NT2/D1 (cell line): ENCODE data around the gene RFX4.
A peak's percentile ranks its signal among the peaks of the same experiment; 100 is the strongest.

ENCODE experiments used
- DNase-seq: peaks from one replicate; pipeline ENCODE4 v3.0.0-alpha.2; 2011; ENCODE audit warnings: low read depth, low spot score
- H3K27me3 ChIP-seq: 2 replicates; pipeline ENCODE4 v1.6.0; 2011; ENCODE audit warnings: mild to moderate bottlenecking; ENCODE audit not compliant: insufficient read length, insufficient read depth
- H3K36me3 ChIP-seq: 2 replicates; pipeline ENCODE4 v1.6.1; 2011; ENCODE audit warnings: mild to moderate bottlenecking, low read length, mixed read lengths; ENCODE audit not compliant: insufficient read depth, insufficient read length
- H3K4me1 ChIP-seq: 2 replicates; pipeline ENCODE4 v1.5.1; 2011; ENCODE audit not compliant: insufficient read depth, insufficient read length
- H3K4me3 ChIP-seq: 2 replicates; pipeline ENCODE4 v1.5.1; 2011; ENCODE audit warnings: low read depth; ENCODE audit not compliant: insufficient read length
- H3K9ac ChIP-seq: 2 replicates; pipeline ENCODE4 v1.6.0; 2011; ENCODE audit warnings: low read depth; ENCODE audit not compliant: insufficient read length
- H3K9me3 ChIP-seq: 2 replicates; pipeline ENCODE4 v1.5.1; 2011; ENCODE audit warnings: mild to moderate bottlenecking, low read length; ENCODE audit not compliant: insufficient read depth
- SUZ12 ChIP-seq: IDR thresholded peaks from 2 replicates; pipeline ENCODE4 v1.6.1; 2011; ENCODE audit not compliant: insufficient read length, insufficient read depth; ENCODE audit errors: extremely low read depth
- YY1 ChIP-seq: IDR thresholded peaks from 2 replicates; pipeline ENCODE4 v1.6.1; 2011; ENCODE audit not compliant: insufficient read length, insufficient read depth
- ZNF274 ChIP-seq: IDR thresholded peaks from 2 replicates; pipeline ENCODE4 v1.6.1; 2011; ENCODE audit warnings: mild to moderate bottlenecking, low read depth, low read length

RFX4 gene

DNA sequence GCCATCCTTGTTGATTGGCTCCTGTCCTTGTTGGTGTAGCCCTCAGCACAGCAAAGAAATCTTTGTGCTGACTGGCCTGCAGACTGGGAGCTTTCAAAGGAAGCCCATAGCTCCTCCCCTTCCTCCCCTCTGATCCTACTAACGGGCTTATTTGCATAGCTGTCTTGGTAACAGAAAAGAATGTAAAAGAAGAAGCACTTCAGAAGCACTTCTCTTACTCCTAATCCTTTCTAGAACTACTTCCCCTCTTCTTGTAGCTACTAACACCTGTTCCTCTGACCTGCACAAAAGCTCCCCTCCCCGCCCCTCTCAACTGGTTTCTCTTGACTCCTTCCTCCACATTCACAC, 177.4 kb downstream of the RFX4 start:
- DNase-seq = peak; percentile 80
- Histone ChIP-seq H3K36me3 (no peaks in the 10 kb centered on the region), H3K4me3 (no peak overlapping the region), H3K27me3 (no peaks in the 10 kb centered on the region), H3K9me3 (no peaks in the 10 kb centered on the region), H3K4me1 (peaks cover 13% of the 10 kb centered on the region), H3K9ac (no peak overlapping the region)
- TF ChIP-seq YY1 (no peak), ZNF274 (no peak), SUZ12 (no peak)

DNA sequence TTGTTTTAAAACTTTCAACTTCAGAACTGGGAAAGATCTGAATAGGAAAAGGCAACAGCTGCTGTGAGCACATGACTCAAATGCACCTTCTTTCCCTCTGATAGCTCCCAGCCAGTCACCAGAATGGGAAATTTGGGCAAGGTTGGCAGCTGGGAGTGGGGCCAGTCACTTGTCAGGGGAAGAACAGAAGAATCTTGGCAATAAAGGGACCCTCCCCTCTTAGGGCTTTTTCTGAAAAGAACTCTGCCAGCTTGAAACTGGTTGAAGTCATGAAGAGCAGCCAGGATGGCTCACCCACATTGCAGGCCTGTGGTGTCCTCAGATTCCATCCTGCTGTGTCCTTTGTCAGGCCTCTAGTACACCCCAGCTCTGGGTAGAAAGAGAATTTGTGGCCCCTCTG, 181.4 kb downstream of the RFX4 start:
- H3K9me3 ChIP-seq = no peaks in the 10 kb centered on the region
- peaks cover 21% of the 10 kb centered on the region for H3K4me1 ChIP-seq
- no peaks in the 10 kb centered on the region for H3K27me3 ChIP-seq
- TF ChIP-seq YY1 (no peak), SUZ12 (no peak), ZNF274 (no peak)
- no peaks in the 10 kb centered on the region for H3K36me3 ChIP-seq
- H3K4me3 ChIP-seq = no peak overlapping the region
- DNase-seq = no peak
- H3K9ac ChIP-seq = no peak overlapping the region

DNA sequence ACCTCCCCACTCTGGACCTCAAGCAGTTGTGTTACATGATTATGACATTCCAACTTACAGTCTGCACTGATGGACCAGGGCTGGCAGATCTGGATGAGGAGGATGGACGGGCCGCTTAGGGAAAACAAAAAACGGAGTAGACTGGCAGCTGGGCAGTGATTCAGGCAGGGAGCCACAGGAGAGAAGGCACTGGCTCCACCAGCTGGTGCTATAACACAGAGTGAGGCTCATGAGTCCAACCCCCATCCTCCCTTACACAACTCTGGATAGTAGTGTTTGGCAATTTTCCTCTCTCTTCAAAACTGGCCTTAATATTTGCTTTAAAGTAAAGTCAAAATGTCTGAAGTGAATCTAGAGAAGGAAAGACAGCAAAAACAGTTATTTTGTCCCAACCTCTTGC, 181.9 kb downstream of the RFX4 start:
- H3K4me3 ChIP-seq = no peak overlapping the region
- no peaks in the 10 kb centered on the region for H3K27me3 ChIP-seq
- no peaks in the 10 kb centered on the region for H3K9me3 ChIP-seq
- H3K9ac ChIP-seq = no peak overlapping the region
- H3K4me1 ChIP-seq = peaks cover 17% of the 10 kb centered on the region
- H3K36me3 ChIP-seq = no peaks in the 10 kb centered on the region
- no peak for DNase-seq
- TF ChIP-seq ZNF274 (no peak), SUZ12 (no peak), YY1 (no peak)

DNA sequence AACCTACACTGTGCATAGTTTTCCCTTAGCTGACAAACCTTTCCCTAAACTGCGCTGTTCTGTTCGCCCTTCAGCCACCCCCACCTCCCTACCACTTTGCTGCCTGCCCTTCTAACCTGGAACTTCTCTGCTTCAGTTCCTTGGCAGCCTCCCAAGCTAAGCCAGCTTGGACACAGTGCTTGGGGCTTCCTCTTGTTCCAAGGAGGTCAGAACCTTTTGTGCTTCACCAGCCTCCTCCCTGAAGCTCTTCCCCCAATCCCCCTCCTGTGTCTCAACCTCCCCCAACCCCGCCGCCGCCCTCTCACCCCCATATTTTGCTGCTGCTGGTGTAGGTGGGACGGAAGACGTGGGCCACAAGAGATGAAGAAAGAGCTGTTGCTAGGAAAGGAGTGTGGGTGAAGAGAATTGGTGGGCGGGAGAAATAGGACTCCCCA, 183.6 kb downstream of the RFX4 start:
- no peaks in the 10 kb centered on the region for H3K9me3 ChIP-seq
- no peak for TF ChIP-seq YY1
- no peak for TF ChIP-seq ZNF274
- TF ChIP-seq SUZ12 = no peak
- no peak for DNase-seq
- no peaks in the 10 kb centered on the region for H3K36me3 ChIP-seq
- peaks cover 17% of the 10 kb centered on the region for H3K4me1 ChIP-seq
- no peaks in the 10 kb centered on the region for H3K27me3 ChIP-seq
- no peak overlapping the region for H3K9ac ChIP-seq
- H3K4me3 ChIP-seq = no peak overlapping the region

GRCh38 chr12:106767206-106767605, 184.4 kb downstream of the RFX4 start:
- no peak for TF ChIP-seq YY1
- no peak for TF ChIP-seq SUZ12
- TF ChIP-seq ZNF274 = no peak
- Histone ChIP-seq H3K36me3 (no peaks in the 10 kb centered on the region), H3K9me3 (no peaks in the 10 kb centered on the region), H3K4me1 (peaks cover 17% of the 10 kb centered on the region), H3K27me3 (no peaks in the 10 kb centered on the region), H3K4me3 (no peak overlapping the region), H3K9ac (peak overlapping the region; percentile 43)
- no peak for DNase-seq

DNA sequence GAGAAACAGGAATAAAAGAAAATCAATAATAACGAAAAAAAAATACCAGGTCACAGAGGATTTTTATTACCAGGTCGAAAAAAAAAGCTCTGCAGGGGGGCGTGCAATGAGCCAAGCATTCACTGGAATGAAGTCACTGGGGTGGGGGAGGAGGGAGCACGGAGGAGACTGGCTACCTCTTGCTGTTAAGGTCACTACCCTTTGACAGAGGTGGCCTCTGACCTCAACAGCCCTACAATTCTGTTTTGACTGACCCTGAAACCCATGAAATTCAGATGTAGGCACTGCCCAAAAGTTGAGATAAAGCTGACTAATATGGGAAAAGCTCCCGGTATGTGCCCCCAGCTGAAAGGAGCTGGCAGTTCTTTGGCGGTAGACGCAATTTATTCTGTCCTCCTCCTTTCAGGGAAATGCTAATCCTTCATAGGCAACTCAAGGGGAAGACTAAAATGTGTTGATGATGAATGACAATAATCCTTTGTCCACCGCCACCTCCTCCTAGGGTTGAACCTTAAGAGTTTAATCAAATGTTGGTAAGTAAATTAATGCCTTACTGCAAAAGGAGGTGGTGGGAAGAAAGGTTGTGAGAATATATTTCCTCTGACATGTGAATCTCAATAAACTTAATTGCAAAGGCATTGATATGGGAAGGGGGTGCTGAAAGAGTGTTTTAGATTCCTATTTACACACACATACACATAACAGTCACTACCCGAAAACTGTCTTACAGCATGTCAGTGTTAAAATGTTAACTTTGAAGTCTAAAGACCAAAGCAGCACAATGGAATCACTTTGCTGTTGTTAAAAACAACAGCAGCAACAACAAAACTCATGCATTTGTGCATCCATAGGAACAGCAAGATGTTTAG, 185.4 kb downstream of the RFX4 start:
- no peaks in the 10 kb centered on the region for H3K36me3 ChIP-seq
- H3K4me1 ChIP-seq = peaks cover 17% of the 10 kb centered on the region
- H3K4me3 ChIP-seq = no peak overlapping the region
- H3K9me3 ChIP-seq = peaks cover 5% of the 10 kb centered on the region
- peak; percentile 82 for DNase-seq
- H3K9ac ChIP-seq = peak overlapping the region; percentile 62
- H3K27me3 ChIP-seq = no peaks in the 10 kb centered on the region
- TF ChIP-seq ZNF274 (no peak), SUZ12 (no peak), YY1 (no peak)

- H3K9me3 ChIP-seq = peaks cover 7% of the 10 kb centered on the region
- peaks cover 17% of the 10 kb centered on the region for H3K4me1 ChIP-seq
- peak overlapping the region; percentile 62 for H3K9ac ChIP-seq
- H3K36me3 ChIP-seq = no peaks in the 10 kb centered on the region
- TF ChIP-seq SUZ12 (no peak), ZNF274 (no peak), YY1 (no peak)
- H3K27me3 ChIP-seq = no peaks in the 10 kb centered on the region
- peak; percentile 80 for DNase-seq
- no peak overlapping the region for H3K4me3 ChIP-seq
Observed at GRCh38 chr12:106769078-106769477, 186.3 kb downstream of the RFX4 start.
